ENCODE data around the gene SEMA4D.
A peak's percentile ranks its signal among the peaks of the same experiment; 100 is the strongest.

SEMA4D gene

GRCh38 chr9:89311346-89312221 lies 186.3 kb downstream of the SEMA4D start:
- TF ChIP-seq, protein P1, sequence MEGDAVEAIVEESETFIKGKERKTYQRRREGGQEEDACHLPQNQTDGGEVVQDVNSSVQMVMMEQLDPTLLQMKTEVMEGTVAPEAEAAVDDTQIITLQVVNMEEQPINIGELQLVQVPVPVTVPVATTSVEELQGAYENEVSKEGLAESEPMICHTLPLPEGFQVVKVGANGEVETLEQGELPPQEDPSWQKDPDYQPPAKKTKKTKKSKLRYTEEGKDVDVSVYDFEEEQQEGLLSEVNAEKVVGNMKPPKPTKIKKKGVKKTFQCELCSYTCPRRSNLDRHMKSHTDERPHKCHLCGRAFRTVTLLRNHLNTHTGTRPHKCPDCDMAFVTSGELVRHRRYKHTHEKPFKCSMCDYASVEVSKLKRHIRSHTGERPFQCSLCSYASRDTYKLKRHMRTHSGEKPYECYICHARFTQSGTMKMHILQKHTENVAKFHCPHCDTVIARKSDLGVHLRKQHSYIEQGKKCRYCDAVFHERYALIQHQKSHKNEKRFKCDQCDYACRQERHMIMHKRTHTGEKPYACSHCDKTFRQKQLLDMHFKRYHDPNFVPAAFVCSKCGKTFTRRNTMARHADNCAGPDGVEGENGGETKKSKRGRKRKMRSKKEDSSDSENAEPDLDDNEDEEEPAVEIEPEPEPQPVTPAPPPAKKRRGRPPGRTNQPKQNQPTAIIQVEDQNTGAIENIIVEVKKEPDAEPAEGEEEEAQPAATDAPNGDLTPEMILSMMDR (conservative IDR thresholded peaks at IDR 0.05), result no peak
- peak overlapping the region; percentile 97 for H3K27ac ChIP-seq

Data from VCaP (cell line).